Measurements from ENCODE around the gene FAM217B. TPM values are rescaled to one million over a fixed set of nuclear protein-coding genes. Genes with fewer than 3 reads are reported as not detected.

The FAM217B gene
- total and polyA plus RNA-seq, 2 of the 8 experiments (the other 6 are each of a cell fraction or from before 2014, with no cell fraction given) = 5.4 to 28.5 TPM

DNA sequence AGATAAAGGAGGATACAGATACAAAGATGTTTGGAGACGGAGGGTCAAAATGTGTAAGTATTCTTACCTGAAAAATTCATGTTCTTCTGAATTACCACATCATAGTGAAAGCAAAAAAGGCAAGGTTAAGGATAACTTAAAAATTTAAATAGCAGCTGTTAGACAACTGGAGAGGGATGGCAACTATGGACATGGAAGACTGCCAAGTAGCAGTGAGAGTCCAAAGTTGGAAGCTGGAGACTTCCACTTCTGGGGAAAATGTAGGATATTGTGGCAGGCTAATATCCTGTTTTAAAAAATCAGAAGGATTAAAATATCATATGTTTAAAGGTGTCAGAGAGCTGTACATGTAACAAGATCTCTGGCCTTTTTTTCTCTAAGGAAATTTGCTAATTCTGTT lies 36.6 kb upstream of the FAM217B start:
- Histone ChIP-seq H3K4me3 (ENCODE audit: extremely low read depth in 1 of 4, insufficient read depth in 2 of 4, low read depth in 3 of 4, low read length in 4 of 4) (no peak overlapping the region), H3K23ac (ENCODE audit: insufficient read length) (no peak overlapping the region), H3K4ac (replicated peaks; ENCODE audit: insufficient read length, low read depth, low read length) (no peak overlapping the region), H3K9me3 (ENCODE audit: insufficient read depth in 2 of 2, low read depth in 1 of 2, low read length in 1 of 2) (peaks cover 21 to 29% of the 10 kb centered on the region in 2 experiments; a peak in 3 of 4 replicates), H3K56ac (replicated peaks; ENCODE audit: insufficient read length, low read depth, low read length) (no peak overlapping the region), H3K4me1 (replicated peaks in 1 of 4; ENCODE audit: control insufficient read depth in 3 of 4, insufficient read depth in 4 of 4, low read length in 3 of 4) (no peaks in the 10 kb centered on the region), H4K8ac (ENCODE audit: extremely low read depth, insufficient read depth, low read length) (no peak overlapping the region), H4K5ac (ENCODE audit: insufficient read length, low read depth, low read length) (no peak overlapping the region), H2BK5ac (ENCODE audit: low read depth, low read length) (no peak overlapping the region), H3K4me2 (ENCODE audit: insufficient read depth in 1 of 2, low read depth in 2 of 2, low read length in 2 of 2) (no peak overlapping the region), H3K79me2 (ENCODE audit: control insufficient read depth in 1 of 2, insufficient read depth in 2 of 2, low read length in 2 of 2) (no peaks in the 10 kb centered on the region), H3K18ac (ENCODE audit: extremely low read depth, low read length) (no peak overlapping the region), H2AK5ac (ENCODE audit: low read depth, low read length) (no peak overlapping the region), H2BK120ac (replicated peaks; ENCODE audit: low read depth, low read length) (no peak overlapping the region), H2BK15ac (ENCODE audit: low read length) (no peak overlapping the region), H3K14ac (ENCODE audit: insufficient read length) (no peak overlapping the region), H3K27ac (ENCODE audit: low read depth, low read length) (no peak overlapping the region), H2BK20ac (ENCODE audit: low read length) (no peak overlapping the region), H4K20me1 (replicated peaks in 1 of 2; ENCODE audit: control insufficient read depth in 1 of 2, insufficient read depth in 2 of 2, low read length in 2 of 2) (no peaks in the 10 kb centered on the region), H3K79me1 (ENCODE audit: low read depth, low read length) (no peaks in the 10 kb centered on the region), H3K36me3 (ENCODE audit: control insufficient read depth in 2 of 4, insufficient read depth in 4 of 4, low read length in 3 of 4) (no peaks in the 10 kb centered on the region), H3K9ac (replicated peaks in 1 of 4; ENCODE audit: extremely low read depth in 1 of 4, low read depth in 3 of 4, low read length in 3 of 4) (no peak overlapping the region), H4K91ac (replicated peaks; ENCODE audit: insufficient read length, low read length) (no peak overlapping the region), H2BK12ac (ENCODE audit: low read depth, low read length) (no peak overlapping the region), H2AFZ (ENCODE audit: low read length) (no peak overlapping the region), H3K27me3 (replicated peaks in 1 of 4; ENCODE audit: control insufficient read depth in 3 of 4, extremely low read depth in 1 of 4, insufficient read depth in 3 of 4, low read length in 3 of 4) (no peaks in the 10 kb centered on the region), H3K23me2 (ENCODE audit: low read depth, low read length) (no peaks in the 10 kb centered on the region)
- FAIRE-seq = no peak
- no peak for DNase-seq (ENCODE audit: low read depth in 1 of 2, low spot score in 2 of 2)
- ChIA-PET CTCF (ENCODE audit: partially characterized antibody) (no interaction called here), POLR2A (ENCODE audit: partially characterized antibody) (no interaction called here)
- 84% methylated on average over 1 of the region's 1 CpG; no CpG with 5 or more reads in 1 of the 2 experiments for WGBS, 2 experiments (ENCODE audit: extremely low coverage in 1 of 2, insufficient coverage in 1 of 2, insufficient read length in 1 of 2, insufficient replicate concordance in 2 of 2, low coverage in 1 of 2, low lambda C conversion rate in 2 of 2, missing lambda C conversion rate in 1 of 2)
- TF ChIP-seq CHD1 (IDR thresholded peaks at IDR 0.05; ENCODE audit: low read depth, low read length) (no peak), TBP (IDR thresholded peaks at IDR 0.05; ENCODE audit: low read depth, low read length) (no peak), MAX (IDR thresholded peaks at IDR 0.05) (no peak), NRF1 (IDR thresholded peaks at IDR 0.05; ENCODE audit: low read depth, low read length) (no peak), GTF2F1 (IDR thresholded peaks at IDR 0.05; ENCODE audit: borderline replicate concordance, low read depth, low read length) (no peak), NANOG (IDR thresholded peaks at IDR 0.05; ENCODE audit: insufficient read depth, low read depth, low read length, poor library complexity, severe bottlenecking) (no peak), CEBPB (IDR thresholded peaks at IDR 0.05; ENCODE audit: low read depth, low read length) (no peak), SP4 (IDR thresholded peaks at IDR 0.05; ENCODE audit: low read length) (no peak), SUZ12 (IDR thresholded peaks at IDR 0.05; ENCODE audit: low read length) (no peak), RBBP5 (IDR thresholded peaks at IDR 0.05; ENCODE audit: borderline replicate concordance, low read depth, low read length) (no peak)
- TF ChIP-seq, protein P1, sequence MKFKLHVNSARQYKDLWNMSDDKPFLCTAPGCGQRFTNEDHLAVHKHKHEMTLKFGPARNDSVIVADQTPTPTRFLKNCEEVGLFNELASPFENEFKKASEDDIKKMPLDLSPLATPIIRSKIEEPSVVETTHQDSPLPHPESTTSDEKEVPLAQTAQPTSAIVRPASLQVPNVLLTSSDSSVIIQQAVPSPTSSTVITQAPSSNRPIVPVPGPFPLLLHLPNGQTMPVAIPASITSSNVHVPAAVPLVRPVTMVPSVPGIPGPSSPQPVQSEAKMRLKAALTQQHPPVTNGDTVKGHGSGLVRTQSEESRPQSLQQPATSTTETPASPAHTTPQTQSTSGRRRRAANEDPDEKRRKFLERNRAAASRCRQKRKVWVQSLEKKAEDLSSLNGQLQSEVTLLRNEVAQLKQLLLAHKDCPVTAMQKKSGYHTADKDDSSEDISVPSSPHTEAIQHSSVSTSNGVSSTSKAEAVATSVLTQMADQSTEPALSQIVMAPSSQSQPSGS (IDR thresholded peaks at IDR 0.05; ENCODE audit: low read length) = no peak
- TF ChIP-seq, protein P2, sequence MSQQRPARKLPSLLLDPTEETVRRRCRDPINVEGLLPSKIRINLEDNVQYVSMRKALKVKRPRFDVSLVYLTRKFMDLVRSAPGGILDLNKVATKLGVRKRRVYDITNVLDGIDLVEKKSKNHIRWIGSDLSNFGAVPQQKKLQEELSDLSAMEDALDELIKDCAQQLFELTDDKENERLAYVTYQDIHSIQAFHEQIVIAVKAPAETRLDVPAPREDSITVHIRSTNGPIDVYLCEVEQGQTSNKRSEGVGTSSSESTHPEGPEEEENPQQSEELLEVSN (IDR thresholded peaks at IDR 0.05) = no peak

Measured in H1 (cell line).